Upper lobe of left lung (tissue), 6 donors: ENCODE results near the gene NAP1L5. TPM values are rescaled to one million over a fixed set of nuclear protein-coding genes. Genes with fewer than 3 reads are reported as not detected.

Experiments used
- ATAC-seq, 2 donors: fragments of 200-7000 bp; cut with Tn5 transposase; one replicate each; pipeline ENCODE4 v1.9.1; 2022; ENCODE audit warnings: mild to moderate bottlenecking in 2 of 2, moderate library complexity in 2 of 2; ENCODE audit not compliant: low FRiP score in 2 of 2
- DNase-seq, 2 donors: peaks; one replicate each; pipeline ENCODE4 v3.0.0-alpha.2; 2019 to 2020
- H3K27ac ChIP-seq, 4 donors: fragments of 200-600 bp; sonication (generic); one replicate each; pipeline ENCODE4 v1.5.1; 2016 to 2019
- H3K27me3 ChIP-seq, 4 donors: fragments of 200-600 bp; sonication (generic); one replicate each; pipeline ENCODE4 v1.5.1; 2017 to 2019
- H3K36me3 ChIP-seq, 4 donors: fragments of 200-600 bp; sonication (generic); one replicate each; pipeline ENCODE4 v1.5.1; 2016 to 2019
- H3K4me1 ChIP-seq, 4 donors: fragments of 200-600 bp; sonication (generic); one replicate each; pipeline ENCODE4 v1.5.1; 2018 to 2019
- H3K4me3 ChIP-seq, 4 donors: fragments of 200-600 bp; sonication (generic); one replicate each; pipeline ENCODE4 v1.5.1; 2017 to 2019; ENCODE audit warnings: mild to moderate bottlenecking in 2 of 4, moderate library complexity in 1 of 4
- H3K9me3 ChIP-seq, 4 donors: fragments of 200-600 bp; sonication (generic); one replicate each; pipeline ENCODE4 v1.5.1; 2018 to 2019
- EP300 ChIP-seq, 4 donors: sonication (generic); formaldehyde crosslinking; IDR thresholded peaks; one replicate each; pipeline ENCODE4 v1.5.1; 2017; ENCODE audit warnings: antibody characterized with exemption in 4 of 4, control low read depth in 2 of 4
- POLR2A ChIP-seq, 4 donors: fragments of 450-650 bp; IDR thresholded peaks; one replicate each; pipeline ENCODE4 v1.5.1; 2016 to 2017; ENCODE audit warnings: antibody characterized with exemption in 4 of 4, mild to moderate bottlenecking in 2 of 4
- POLR2AphosphoS5 ChIP-seq, 2 donors: sonication (generic); formaldehyde crosslinking; IDR thresholded peaks; one replicate each; pipeline ENCODE4 v1.5.1; 2017; ENCODE audit warnings: antibody characterized with exemption in 2 of 2
- whole genome bisulfite sequencing, 2 donors: methylation state at CpG; one replicate each; pipeline ENCODE4 v1.1.5; 2017 to 2018; 5-methylcytosine and 5-hydroxymethylcytosine counted together
- total RNA-seq, 6 donors: library from RNA; depleted of rRNA in 4 of 6; stranded (reverse); fragments of >200 nt in 4 of 6; gene quantifications; one replicate each; pipeline versions ENCODE4 v1.1.0 to v1.2.1, GENCODE V29; 2016 to 2021
- TF ChIP-seq, protein P1 (sequence below), 6 experiments: fragments of 450-650 bp in 4 of 6; fragments of 200-600 bp in 2 of 6; sonication (generic) in 2 of 6; IDR thresholded peaks; one replicate each; pipeline ENCODE4 v1.5.1; 2016 to 2019; ENCODE audit warnings: antibody characterized with exemption in 6 of 6
- donor health status: DM: no; HTN: no; CAD: no; lungs with moderate emphysema.
- donor health status: DM: no; HTN: yes; CAD: no; lungs with severe emphysema.

Gene NAP1L5
- total RNA-seq, 6 donors from 2014 or later, result 1.5 to 3.0 (median 2.8) TPM; not detected in 1

DNA sequence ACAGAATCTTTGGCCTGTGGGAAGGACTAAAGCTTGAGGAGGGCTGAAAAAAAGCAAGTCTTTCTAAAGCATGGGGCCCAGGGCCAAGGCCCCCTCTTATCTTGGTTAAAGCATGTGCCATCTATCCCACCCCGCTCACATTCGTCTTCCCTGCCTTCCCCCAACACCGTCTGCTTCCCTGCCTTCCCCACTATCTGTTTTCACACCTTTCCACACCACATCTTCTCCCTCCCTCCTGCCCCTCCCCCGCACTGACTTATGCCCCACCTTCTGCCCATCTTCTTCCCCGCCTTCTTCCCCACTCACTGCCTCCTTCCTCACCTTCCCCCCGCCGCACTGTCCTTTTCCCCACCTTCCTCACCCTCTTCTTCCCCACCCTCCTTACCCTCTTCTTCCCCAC, 890 bp upstream of the NAP1L5 start:
- Histone ChIP-seq H3K9me3 (no peaks in the 10 kb centered on the region), H3K4me3 (no peak overlapping the region), H3K4me1 (no peaks in the 10 kb centered on the region), H3K27me3 (no peaks in the 10 kb centered on the region), H3K27ac (peak overlapping the region in 1 of 4 donors; percentile 71), H3K36me3 (peaks cover 0 to 25% (median 0%) of the 10 kb centered on the region in 4 donors)
- DNase-seq, result no peak
- WGBS, 2 donors, result 94 to 96% methylated on average over 7 of the region's 7 CpGs
- TF ChIP-seq POLR2AphosphoS5 (IDR thresholded peaks at IDR 0.05) (no peak), POLR2A (IDR thresholded peaks at IDR 0.05) (no peak), EP300 (IDR thresholded peaks at IDR 0.05) (no peak)
- TF ChIP-seq, protein P1, sequence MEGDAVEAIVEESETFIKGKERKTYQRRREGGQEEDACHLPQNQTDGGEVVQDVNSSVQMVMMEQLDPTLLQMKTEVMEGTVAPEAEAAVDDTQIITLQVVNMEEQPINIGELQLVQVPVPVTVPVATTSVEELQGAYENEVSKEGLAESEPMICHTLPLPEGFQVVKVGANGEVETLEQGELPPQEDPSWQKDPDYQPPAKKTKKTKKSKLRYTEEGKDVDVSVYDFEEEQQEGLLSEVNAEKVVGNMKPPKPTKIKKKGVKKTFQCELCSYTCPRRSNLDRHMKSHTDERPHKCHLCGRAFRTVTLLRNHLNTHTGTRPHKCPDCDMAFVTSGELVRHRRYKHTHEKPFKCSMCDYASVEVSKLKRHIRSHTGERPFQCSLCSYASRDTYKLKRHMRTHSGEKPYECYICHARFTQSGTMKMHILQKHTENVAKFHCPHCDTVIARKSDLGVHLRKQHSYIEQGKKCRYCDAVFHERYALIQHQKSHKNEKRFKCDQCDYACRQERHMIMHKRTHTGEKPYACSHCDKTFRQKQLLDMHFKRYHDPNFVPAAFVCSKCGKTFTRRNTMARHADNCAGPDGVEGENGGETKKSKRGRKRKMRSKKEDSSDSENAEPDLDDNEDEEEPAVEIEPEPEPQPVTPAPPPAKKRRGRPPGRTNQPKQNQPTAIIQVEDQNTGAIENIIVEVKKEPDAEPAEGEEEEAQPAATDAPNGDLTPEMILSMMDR (IDR thresholded peaks at IDR 0.05), result no peak
- no peak for ATAC-seq

DNA sequence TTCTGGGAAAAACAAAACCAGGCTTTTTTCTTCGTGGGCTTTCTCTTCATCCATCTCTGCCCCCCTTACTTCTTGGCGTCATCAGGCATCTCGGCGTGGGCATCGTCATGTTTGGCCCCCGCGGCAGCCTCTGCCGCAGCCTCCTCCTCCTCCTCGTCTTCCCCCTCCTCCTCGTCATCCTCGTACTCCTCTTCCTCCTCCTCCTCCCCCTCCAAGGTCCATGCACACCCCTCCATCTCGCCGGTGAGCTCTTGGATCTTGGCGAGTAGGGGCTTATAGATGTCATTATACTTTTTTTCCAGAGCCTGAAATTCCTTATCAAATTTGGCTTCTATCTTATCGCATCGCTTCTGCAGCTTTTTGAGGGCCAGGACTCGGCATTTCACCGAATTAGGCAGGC, 488 bp downstream of the NAP1L5 start:
- Histone ChIP-seq H3K27ac (peak overlapping the region; percentile 47 to 71 (median 66)), H3K36me3 (peaks cover 0 to 22% (median 0%) of the 10 kb centered on the region in 4 donors), H3K4me1 (no peaks in the 10 kb centered on the region), H3K27me3 (no peaks in the 10 kb centered on the region), H3K4me3 (peak overlapping the region; percentile 25 to 61 (median 52)), H3K9me3 (no peaks in the 10 kb centered on the region)
- DNase-seq, result peak in 1 of 2 donors; percentile 64
- TF ChIP-seq POLR2A (IDR thresholded peaks at IDR 0.05) (no peak), EP300 (IDR thresholded peaks at IDR 0.05) (no peak), POLR2AphosphoS5 (IDR thresholded peaks at IDR 0.05) (no peak)
- TF ChIP-seq, protein P1 (IDR thresholded peaks at IDR 0.05), result no peak
- WGBS, 2 donors, result 55 to 56% methylated on average over 18 of the region's 18 CpGs
- peak in 1 of 2 donors; percentile 66 for ATAC-seq

DNA sequence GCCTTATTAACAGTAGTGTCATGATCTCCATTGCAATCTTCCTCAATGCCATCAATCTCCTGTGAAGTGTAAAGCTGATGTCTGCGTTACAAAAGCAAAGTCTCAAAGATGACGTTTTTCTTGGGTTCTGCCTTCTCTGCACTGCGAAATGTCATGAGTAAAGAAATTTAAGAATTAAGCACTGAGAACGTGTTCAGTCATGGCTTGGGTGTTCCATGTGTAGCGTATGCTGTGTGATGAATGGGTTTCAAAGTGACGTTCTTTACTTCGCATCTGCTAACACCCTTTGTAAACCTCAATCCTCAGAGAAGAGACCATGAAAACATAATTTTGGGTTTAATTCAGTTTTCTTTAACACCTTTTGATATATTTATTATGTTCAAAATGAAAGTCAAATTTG, 999 bp downstream of the NAP1L5 start:
- no peaks in the 10 kb centered on the region for H3K9me3 ChIP-seq
- H3K27ac ChIP-seq, result no peak overlapping the region
- H3K4me1 ChIP-seq, result no peaks in the 10 kb centered on the region
- peak in 1 of 2 donors; percentile 32 for ATAC-seq
- peak overlapping the region in 3 of 4 donors; percentile 45 to 61 (median 58) for H3K4me3 ChIP-seq
- 71 to 82% methylated on average over 7 of the region's 7 CpGs for WGBS, 2 donors
- peaks cover 0 to 25% (median 0%) of the 10 kb centered on the region in 4 donors for H3K36me3 ChIP-seq
- no peak for TF ChIP-seq POLR2A (IDR thresholded peaks at IDR 0.05)
- TF ChIP-seq, protein P1 (IDR thresholded peaks at IDR 0.05), result no peak
- TF ChIP-seq EP300 (IDR thresholded peaks at IDR 0.05), result no peak
- no peak for TF ChIP-seq POLR2AphosphoS5 (IDR thresholded peaks at IDR 0.05)
- H3K27me3 ChIP-seq, result no peaks in the 10 kb centered on the region
- no peak for DNase-seq

DNA sequence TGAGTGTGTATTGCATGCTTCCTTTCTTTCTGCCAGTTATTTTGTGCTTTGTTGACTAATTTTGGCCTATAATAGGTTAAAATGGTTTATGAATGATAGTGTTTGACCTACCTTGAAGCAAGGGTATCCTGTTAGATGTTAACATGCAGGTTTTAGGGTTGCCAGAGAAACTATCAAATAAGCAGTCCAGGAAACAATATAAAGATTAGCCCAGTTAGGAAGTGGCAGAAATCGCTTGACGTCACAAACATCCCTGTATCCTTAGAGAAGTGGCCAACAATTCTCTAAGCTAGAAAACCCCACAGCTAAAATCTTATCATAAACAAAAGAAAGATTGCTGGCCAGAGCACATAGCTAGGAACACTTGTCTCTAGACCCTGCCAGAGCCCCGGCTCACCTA, 3.8 kb downstream of the NAP1L5 start:
- H3K9me3 ChIP-seq, result no peaks in the 10 kb centered on the region
- no peaks in the 10 kb centered on the region for H3K4me1 ChIP-seq
- 62 to 77% methylated on average over 3 of the region's 3 CpGs for WGBS, 2 donors
- no peak for DNase-seq
- H3K27me3 ChIP-seq, result no peaks in the 10 kb centered on the region
- TF ChIP-seq, protein P1 (IDR thresholded peaks at IDR 0.05), result no peak
- TF ChIP-seq POLR2A (IDR thresholded peaks at IDR 0.05) (no peak), EP300 (IDR thresholded peaks at IDR 0.05) (no peak), POLR2AphosphoS5 (IDR thresholded peaks at IDR 0.05) (no peak)
- no peak overlapping the region for H3K27ac ChIP-seq
- H3K4me3 ChIP-seq, result no peak overlapping the region
- H3K36me3 ChIP-seq, result peaks cover 0 to 40% (median under 1%) of the 10 kb centered on the region in 4 donors
- no peak for ATAC-seq

DNA sequence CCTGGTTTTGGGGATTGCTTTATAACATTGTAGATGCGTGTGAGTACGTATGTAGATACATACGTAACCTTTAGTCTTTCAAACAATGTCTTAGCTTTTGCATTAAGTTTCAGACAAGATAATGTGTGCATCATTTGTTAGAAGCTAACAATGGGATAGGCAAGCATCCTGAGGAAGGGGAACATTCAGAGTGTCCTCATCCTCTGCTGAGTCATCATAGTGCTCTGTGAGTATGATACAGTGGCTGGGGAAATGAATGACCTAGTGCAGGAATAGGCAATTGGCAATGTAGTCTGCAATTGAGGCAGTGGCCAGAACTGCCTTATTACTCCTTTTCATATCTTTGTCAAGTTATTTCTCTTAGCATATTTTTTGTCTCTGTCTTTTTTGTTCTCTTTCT, 7.3 kb downstream of the NAP1L5 start:
- no peak overlapping the region for H3K4me3 ChIP-seq
- H3K4me1 ChIP-seq, result no peaks in the 10 kb centered on the region
- ATAC-seq (peak in 1 of 2 donors; percentile 93), DNase-seq (no peak)
- 78 to 82% methylated on average over 3 of the region's 3 CpGs for WGBS, 2 donors
- H3K36me3 ChIP-seq, result peaks cover 6 to 62% (median 12%) of the 10 kb centered on the region in 4 donors
- TF ChIP-seq POLR2A (IDR thresholded peaks at IDR 0.05) (no peak), EP300 (IDR thresholded peaks at IDR 0.05) (no peak), POLR2AphosphoS5 (IDR thresholded peaks at IDR 0.05) (no peak)
- TF ChIP-seq, protein P1 (IDR thresholded peaks at IDR 0.05), result no peak
- peak overlapping the region in 1 of 4 donors; percentile 55 for H3K27ac ChIP-seq
- no peaks in the 10 kb centered on the region for H3K27me3 ChIP-seq
- H3K9me3 ChIP-seq, result no peaks in the 10 kb centered on the region
